ENCODE results near the gene CFAP61. TPM values are rescaled to one million over a fixed set of nuclear protein-coding genes. Genes with fewer than 3 reads are reported as not detected.

CFAP61 gene
- total RNA-seq, 1 experiment from 2014 or later = 0.61 TPM

DNA sequence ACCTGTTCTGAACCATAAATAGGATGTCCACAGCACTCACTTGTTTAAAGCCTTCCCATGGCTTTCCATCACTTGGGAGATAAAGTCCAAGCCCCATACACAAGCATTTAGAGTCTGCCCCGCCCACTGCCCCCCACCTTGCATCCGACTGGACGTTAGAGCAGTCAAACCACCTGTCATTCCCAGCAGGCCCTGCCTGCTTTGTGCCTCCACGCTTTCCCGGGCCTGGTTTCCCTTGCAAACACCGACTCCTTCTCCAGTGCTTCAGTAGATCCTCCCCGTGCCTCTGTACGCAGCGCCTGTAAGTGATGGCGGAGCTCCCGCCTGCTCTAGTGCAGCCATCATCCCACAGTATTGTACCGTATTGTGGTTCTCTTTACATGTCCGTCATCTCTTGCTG is 277.2 kb downstream of the CFAP61 start:
- CTCF ChIA-PET = no interaction called here
- no peaks in the 10 kb centered on the region for H3K36me3 Mint-ChIP-seq
- no peaks in the 10 kb centered on the region for H3K4me1 Mint-ChIP-seq
- POLR2A ChIA-PET = no interaction called here
- TF ChIP-seq, protein P1, sequence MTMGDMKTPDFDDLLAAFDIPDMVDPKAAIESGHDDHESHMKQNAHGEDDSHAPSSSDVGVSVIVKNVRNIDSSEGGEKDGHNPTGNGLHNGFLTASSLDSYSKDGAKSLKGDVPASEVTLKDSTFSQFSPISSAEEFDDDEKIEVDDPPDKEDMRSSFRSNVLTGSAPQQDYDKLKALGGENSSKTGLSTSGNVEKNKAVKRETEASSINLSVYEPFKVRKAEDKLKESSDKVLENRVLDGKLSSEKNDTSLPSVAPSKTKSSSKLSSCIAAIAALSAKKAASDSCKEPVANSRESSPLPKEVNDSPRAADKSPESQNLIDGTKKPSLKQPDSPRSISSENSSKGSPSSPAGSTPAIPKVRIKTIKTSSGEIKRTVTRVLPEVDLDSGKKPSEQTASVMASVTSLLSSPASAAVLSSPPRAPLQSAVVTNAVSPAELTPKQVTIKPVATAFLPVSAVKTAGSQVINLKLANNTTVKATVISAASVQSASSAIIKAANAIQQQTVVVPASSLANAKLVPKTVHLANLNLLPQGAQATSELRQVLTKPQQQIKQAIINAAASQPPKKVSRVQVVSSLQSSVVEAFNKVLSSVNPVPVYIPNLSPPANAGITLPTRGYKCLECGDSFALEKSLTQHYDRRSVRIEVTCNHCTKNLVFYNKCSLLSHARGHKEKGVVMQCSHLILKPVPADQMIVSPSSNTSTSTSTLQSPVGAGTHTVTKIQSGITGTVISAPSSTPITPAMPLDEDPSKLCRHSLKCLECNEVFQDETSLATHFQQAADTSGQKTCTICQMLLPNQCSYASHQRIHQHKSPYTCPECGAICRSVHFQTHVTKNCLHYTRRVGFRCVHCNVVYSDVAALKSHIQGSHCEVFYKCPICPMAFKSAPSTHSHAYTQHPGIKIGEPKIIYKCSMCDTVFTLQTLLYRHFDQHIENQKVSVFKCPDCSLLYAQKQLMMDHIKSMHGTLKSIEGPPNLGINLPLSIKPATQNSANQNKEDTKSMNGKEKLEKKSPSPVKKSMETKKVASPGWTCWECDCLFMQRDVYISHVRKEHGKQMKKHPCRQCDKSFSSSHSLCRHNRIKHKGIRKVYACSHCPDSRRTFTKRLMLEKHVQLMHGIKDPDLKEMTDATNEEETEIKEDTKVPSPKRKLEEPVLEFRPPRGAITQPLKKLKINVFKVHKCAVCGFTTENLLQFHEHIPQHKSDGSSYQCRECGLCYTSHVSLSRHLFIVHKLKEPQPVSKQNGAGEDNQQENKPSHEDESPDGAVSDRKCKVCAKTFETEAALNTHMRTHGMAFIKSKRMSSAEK (CRISPR knock-in tag; IDR thresholded peaks at IDR 0.05; ENCODE audit: borderline replicate concordance) = no peak
- TF ChIP-seq, protein P2, sequence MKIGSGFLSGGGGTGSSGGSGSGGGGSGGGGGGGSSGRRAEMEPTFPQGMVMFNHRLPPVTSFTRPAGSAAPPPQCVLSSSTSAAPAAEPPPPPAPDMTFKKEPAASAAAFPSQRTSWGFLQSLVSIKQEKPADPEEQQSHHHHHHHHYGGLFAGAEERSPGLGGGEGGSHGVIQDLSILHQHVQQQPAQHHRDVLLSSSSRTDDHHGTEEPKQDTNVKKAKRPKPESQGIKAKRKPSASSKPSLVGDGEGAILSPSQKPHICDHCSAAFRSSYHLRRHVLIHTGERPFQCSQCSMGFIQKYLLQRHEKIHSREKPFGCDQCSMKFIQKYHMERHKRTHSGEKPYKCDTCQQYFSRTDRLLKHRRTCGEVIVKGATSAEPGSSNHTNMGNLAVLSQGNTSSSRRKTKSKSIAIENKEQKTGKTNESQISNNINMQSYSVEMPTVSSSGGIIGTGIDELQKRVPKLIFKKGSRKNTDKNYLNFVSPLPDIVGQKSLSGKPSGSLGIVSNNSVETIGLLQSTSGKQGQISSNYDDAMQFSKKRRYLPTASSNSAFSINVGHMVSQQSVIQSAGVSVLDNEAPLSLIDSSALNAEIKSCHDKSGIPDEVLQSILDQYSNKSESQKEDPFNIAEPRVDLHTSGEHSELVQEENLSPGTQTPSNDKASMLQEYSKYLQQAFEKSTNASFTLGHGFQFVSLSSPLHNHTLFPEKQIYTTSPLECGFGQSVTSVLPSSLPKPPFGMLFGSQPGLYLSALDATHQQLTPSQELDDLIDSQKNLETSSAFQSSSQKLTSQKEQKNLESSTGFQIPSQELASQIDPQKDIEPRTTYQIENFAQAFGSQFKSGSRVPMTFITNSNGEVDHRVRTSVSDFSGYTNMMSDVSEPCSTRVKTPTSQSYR (CRISPR knock-in tag; IDR thresholded peaks at IDR 0.05) = no peak
- no peak for TF ChIP-seq GRHL2 (CRISPR knock-in tag; IDR thresholded peaks at IDR 0.05; ENCODE audit: insufficient replicate concordance, severe bottlenecking)
- ATAC-seq = no peak
- H3K27ac Mint-ChIP-seq = peak overlapping the region; percentile 30; the same call in 1 of the 2 replicates
- H3K9me3 Mint-ChIP-seq = no peaks in the 10 kb centered on the region
- DNase-seq (ENCODE audit: low spot score) = no peak
- H3K27me3 Mint-ChIP-seq (ENCODE audit: low read depth) = no peaks in the 10 kb centered on the region
- no peak overlapping the region for H3K4me3 Mint-ChIP-seq

DNA sequence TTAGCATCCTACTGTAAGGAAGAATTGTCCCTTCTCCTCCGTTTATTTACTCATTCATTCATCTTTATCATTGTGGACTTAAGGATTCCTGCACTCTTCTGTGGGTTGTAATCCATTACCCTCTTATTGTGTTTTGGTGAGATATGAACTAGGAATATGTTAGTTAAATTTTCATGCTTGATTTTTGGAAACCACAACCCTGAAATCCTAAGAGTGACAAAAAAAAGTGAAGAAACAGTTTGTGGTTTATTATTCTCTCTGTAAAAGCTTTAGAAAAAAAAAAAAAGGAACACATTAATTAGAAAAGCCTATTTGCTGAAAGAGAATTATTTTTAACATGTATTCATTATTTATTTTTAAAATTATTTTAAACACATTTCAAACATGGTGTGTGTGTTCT is 278.8 kb downstream of the CFAP61 start:
- no peaks in the 10 kb centered on the region for H3K36me3 Mint-ChIP-seq
- no peak overlapping the region for H3K27ac Mint-ChIP-seq
- TF ChIP-seq ZNF512 (CRISPR knock-in tag; IDR thresholded peaks at IDR 0.05; ENCODE audit: borderline replicate concordance) = no peak
- no peak for TF ChIP-seq CBFB (CRISPR knock-in tag; IDR thresholded peaks at IDR 0.05; ENCODE audit: low read depth)
- no peak for TF ChIP-seq RELA (CRISPR knock-in tag; IDR thresholded peaks at IDR 0.05; ENCODE audit: borderline replicate concordance)
- TF ChIP-seq, protein P3, sequence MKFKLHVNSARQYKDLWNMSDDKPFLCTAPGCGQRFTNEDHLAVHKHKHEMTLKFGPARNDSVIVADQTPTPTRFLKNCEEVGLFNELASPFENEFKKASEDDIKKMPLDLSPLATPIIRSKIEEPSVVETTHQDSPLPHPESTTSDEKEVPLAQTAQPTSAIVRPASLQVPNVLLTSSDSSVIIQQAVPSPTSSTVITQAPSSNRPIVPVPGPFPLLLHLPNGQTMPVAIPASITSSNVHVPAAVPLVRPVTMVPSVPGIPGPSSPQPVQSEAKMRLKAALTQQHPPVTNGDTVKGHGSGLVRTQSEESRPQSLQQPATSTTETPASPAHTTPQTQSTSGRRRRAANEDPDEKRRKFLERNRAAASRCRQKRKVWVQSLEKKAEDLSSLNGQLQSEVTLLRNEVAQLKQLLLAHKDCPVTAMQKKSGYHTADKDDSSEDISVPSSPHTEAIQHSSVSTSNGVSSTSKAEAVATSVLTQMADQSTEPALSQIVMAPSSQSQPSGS (CRISPR knock-in tag; IDR thresholded peaks at IDR 0.05; ENCODE audit: borderline replicate concordance, low read depth) = no peak
- no peak for TF ChIP-seq ATF3 (CRISPR knock-in tag; conservative IDR thresholded peaks at IDR 0.05)
- no peak for TF ChIP-seq ZNF232 (CRISPR knock-in tag; IDR thresholded peaks at IDR 0.05)
- no peak for TF ChIP-seq KAT7 (CRISPR knock-in tag; IDR thresholded peaks at IDR 0.05; ENCODE audit: borderline replicate concordance)
- TF ChIP-seq FOXK1 (CRISPR knock-in tag; IDR thresholded peaks at IDR 0.05) = no peak
- no peak for TF ChIP-seq EMX1 (CRISPR knock-in tag; IDR thresholded peaks at IDR 0.05)
- TF ChIP-seq, protein P2 (CRISPR knock-in tag; IDR thresholded peaks at IDR 0.05) = no peak
- TF ChIP-seq, protein P4, sequence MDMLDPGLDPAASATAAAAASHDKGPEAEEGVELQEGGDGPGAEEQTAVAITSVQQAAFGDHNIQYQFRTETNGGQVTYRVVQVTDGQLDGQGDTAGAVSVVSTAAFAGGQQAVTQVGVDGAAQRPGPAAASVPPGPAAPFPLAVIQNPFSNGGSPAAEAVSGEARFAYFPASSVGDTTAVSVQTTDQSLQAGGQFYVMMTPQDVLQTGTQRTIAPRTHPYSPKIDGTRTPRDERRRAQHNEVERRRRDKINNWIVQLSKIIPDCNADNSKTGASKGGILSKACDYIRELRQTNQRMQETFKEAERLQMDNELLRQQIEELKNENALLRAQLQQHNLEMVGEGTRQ (CRISPR knock-in tag; IDR thresholded peaks at IDR 0.05) = no peak
- TF ChIP-seq, protein P5, sequence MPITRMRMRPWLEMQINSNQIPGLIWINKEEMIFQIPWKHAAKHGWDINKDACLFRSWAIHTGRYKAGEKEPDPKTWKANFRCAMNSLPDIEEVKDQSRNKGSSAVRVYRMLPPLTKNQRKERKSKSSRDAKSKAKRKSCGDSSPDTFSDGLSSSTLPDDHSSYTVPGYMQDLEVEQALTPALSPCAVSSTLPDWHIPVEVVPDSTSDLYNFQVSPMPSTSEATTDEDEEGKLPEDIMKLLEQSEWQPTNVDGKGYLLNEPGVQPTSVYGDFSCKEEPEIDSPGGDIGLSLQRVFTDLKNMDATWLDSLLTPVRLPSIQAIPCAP (CRISPR knock-in tag; IDR thresholded peaks at IDR 0.05) = no peak
- H3K9me3 Mint-ChIP-seq = peaks cover 12% of the 10 kb centered on the region
- POLR2A ChIA-PET = no interaction called here
- CTCF ChIA-PET = no interaction called here
- ATAC-seq = no peak
- no peaks in the 10 kb centered on the region for H3K4me1 Mint-ChIP-seq
- H3K27me3 Mint-ChIP-seq (ENCODE audit: low read depth) = no peaks in the 10 kb centered on the region
- no peak for DNase-seq (ENCODE audit: low spot score)
- no peak overlapping the region for H3K4me3 Mint-ChIP-seq
